ENCODE results near the gene TBC1D5. TPM values are rescaled to one million over a fixed set of nuclear protein-coding genes. Genes with fewer than 3 reads are reported as not detected.

TBC1D5 gene
- total and polyA plus RNA-seq, 4 donors: 34.6 to 135 (median 69.1) TPM

DNA sequence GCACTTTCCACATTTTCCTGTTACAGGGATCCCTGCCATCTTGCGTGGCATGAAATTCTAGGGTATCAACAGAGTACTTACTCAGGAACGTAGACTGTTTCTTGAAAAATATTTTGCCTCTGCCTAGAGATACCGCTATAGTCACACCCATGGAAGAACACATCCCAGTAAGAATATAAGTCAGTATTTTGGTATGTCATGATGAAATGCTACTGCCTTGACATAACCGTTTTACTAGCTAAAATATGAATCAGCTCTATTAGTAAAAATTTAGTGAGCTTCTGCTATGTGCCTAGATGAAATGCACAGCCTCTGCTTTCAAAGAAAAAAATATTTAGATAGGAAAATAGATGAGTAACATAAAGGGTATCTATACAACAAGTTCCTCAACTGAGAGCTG is 276.4 kb downstream of the TBC1D5 start:
- no peak overlapping the region for H3K4me3 ChIP-seq (ENCODE audit: low read depth, low read length)
- WGBS (ENCODE audit: insufficient coverage): 80% methylated on average over 1 of the region's 4 CpGs
- H3K9me3 ChIP-seq (ENCODE audit: control insufficient read depth, insufficient read depth, low read length): no peaks in the 10 kb centered on the region
- no peaks in the 10 kb centered on the region for H3K4me1 ChIP-seq (ENCODE audit: control insufficient read depth, insufficient read depth, low read length)
- no peak overlapping the region for H3K27ac ChIP-seq (ENCODE audit: low read depth, low read length)
- no peak for DNase-seq (ENCODE audit: low read depth in 4 of 6, low spot score in 6 of 6)
- H3K36me3 ChIP-seq (ENCODE audit: control insufficient read depth, insufficient read depth, low read length): no peaks in the 10 kb centered on the region
- H3K27me3 ChIP-seq (ENCODE audit: control insufficient read depth, insufficient read depth, low read length): no peaks in the 10 kb centered on the region

DNA sequence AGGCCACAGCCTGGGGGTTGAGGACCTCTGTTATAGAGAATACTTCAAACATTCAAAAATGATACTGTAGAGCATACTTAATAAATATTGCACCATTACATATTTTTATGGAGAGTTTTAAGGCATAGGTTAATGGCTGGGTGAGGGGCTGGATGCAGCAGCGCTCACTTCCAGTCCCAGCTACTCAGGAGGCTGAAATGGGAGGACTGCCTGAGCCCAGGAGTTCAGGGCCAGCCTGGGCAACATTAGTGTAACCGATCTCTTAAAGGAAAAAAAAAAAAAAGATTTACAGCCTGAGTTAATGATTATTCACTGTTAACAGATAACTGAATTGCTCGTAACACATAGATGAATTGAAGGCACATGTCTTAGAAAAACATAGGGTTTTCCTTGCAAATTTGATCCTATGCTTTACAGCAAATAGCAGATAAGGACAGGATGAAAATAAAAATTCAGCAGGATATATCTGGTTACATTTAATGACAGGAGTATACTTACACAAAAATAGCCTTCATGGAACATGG is 282.9 kb downstream of the TBC1D5 start:
- no peak overlapping the region for H3K27ac ChIP-seq (ENCODE audit: low read depth, low read length)
- DNase-seq (ENCODE audit: low read depth in 4 of 6, low spot score in 6 of 6): no peak
- peaks cover 2% of the 10 kb centered on the region for H3K9me3 ChIP-seq (ENCODE audit: control insufficient read depth, insufficient read depth, low read length)
- no peak overlapping the region for H3K4me3 ChIP-seq (ENCODE audit: low read depth, low read length)
- no peaks in the 10 kb centered on the region for H3K27me3 ChIP-seq (ENCODE audit: control insufficient read depth, insufficient read depth, low read length)
- WGBS (ENCODE audit: insufficient coverage): 100% methylated on average over 1 of the region's 3 CpGs
- H3K36me3 ChIP-seq (ENCODE audit: control insufficient read depth, insufficient read depth, low read length): no peaks in the 10 kb centered on the region
- H3K4me1 ChIP-seq (ENCODE audit: control insufficient read depth, insufficient read depth, low read length): no peaks in the 10 kb centered on the region

GRCh38 chr3:17456650-17457049 is 285.8 kb downstream of the TBC1D5 start:
- Histone ChIP-seq H3K4me3 (ENCODE audit: low read depth, low read length) (no peak overlapping the region), H3K9me3 (ENCODE audit: control insufficient read depth, insufficient read depth, low read length) (peaks cover 2% of the 10 kb centered on the region), H3K36me3 (ENCODE audit: control insufficient read depth, insufficient read depth, low read length) (no peaks in the 10 kb centered on the region), H3K27ac (ENCODE audit: low read depth, low read length) (no peak overlapping the region), H3K27me3 (ENCODE audit: control insufficient read depth, insufficient read depth, low read length) (no peaks in the 10 kb centered on the region), H3K4me1 (ENCODE audit: control insufficient read depth, insufficient read depth, low read length) (no peaks in the 10 kb centered on the region)
- WGBS (ENCODE audit: insufficient coverage): no CpG with 5 or more reads among the region's 1 CpG
- DNase-seq (ENCODE audit: low read depth in 4 of 6, low spot score in 6 of 6): no peak

DNA sequence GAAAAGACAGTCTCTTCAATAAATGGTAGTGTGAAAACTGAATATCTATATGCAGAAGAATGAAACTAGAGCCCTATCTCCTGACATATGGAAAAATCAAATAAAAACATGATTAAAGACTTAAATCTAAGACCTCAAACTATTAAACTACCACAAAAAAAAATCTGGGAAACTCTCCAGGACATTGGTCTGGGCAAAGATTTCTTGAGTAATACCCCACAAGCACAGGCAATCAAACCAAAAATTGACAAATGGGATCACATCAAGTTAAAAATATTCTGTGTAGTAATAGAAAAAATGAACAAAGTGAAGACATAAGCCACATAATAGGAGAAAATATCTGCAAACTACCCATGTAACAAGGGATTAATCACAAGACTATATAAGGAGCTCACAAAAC is 286.4 kb downstream of the TBC1D5 start:
- Histone ChIP-seq H3K9me3 (ENCODE audit: control insufficient read depth, insufficient read depth, low read length) (peaks cover 2% of the 10 kb centered on the region), H3K36me3 (ENCODE audit: control insufficient read depth, insufficient read depth, low read length) (no peaks in the 10 kb centered on the region), H3K4me3 (ENCODE audit: low read depth, low read length) (no peak overlapping the region), H3K27ac (ENCODE audit: low read depth, low read length) (no peak overlapping the region), H3K4me1 (ENCODE audit: control insufficient read depth, insufficient read depth, low read length) (no peaks in the 10 kb centered on the region), H3K27me3 (ENCODE audit: control insufficient read depth, insufficient read depth, low read length) (no peaks in the 10 kb centered on the region)
- no peak for DNase-seq (ENCODE audit: low read depth in 4 of 6, low spot score in 6 of 6)

DNA sequence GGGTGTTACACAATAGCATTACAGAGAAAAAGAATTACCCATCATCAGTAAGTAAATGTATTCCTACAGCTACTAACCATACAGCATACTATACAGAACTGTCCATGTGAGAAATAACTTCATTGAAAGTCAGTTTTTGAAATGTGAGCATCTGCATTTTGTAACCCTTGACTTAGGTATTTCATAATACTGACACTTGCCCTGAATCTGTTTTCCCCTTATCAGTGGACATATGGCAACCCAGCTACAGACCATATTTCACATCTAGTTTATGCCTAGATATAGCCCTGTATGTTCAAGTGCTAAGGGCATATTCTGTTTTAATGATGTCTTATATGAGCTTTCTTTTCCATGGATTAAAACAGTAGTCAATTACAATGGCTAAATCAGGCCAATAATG is 297.6 kb downstream of the TBC1D5 start:
- Histone ChIP-seq H3K4me3 (ENCODE audit: low read depth, low read length) (no peak overlapping the region), H3K27me3 (ENCODE audit: control insufficient read depth, insufficient read depth, low read length) (no peaks in the 10 kb centered on the region)
- DNase-seq (ENCODE audit: low read depth in 4 of 6, low spot score in 6 of 6): no peak

DNA sequence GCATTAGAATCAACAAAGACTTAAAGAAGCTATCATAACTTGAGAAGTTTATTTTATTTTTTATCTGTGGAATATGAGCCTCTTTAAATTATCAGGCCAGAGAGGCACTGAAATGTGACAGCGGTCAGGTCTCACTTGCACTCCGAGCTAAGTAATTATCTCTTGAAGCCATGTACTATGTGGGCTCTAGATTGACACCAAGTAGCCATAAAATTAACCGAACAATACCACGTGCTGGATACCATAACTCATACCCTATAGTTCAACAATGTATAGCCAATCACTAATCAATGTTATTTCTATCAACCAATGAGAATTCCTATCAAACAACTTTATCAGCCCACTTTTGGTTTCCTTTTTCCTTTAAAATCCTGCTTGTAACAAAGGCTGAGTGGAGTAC is 299.3 kb downstream of the TBC1D5 start:
- Histone ChIP-seq H3K9me3 (ENCODE audit: control insufficient read depth, insufficient read depth, low read length) (no peaks in the 10 kb centered on the region), H3K36me3 (ENCODE audit: control insufficient read depth, insufficient read depth, low read length) (no peaks in the 10 kb centered on the region), H3K4me1 (ENCODE audit: control insufficient read depth, insufficient read depth, low read length) (no peaks in the 10 kb centered on the region), H3K4me3 (ENCODE audit: low read depth, low read length) (no peak overlapping the region), H3K27ac (ENCODE audit: low read depth, low read length) (no peak overlapping the region), H3K27me3 (ENCODE audit: control insufficient read depth, insufficient read depth, low read length) (no peaks in the 10 kb centered on the region)
- no peak for DNase-seq (ENCODE audit: low read depth in 4 of 6, low spot score in 6 of 6)
- 94% methylated on average over 2 of the region's 4 CpGs for whole genome bisulfite sequencing (ENCODE audit: insufficient coverage)

More for the DNA sequence above, 297.6 kb downstream of the TBC1D5 start:
- no peak overlapping the region for H3K27ac ChIP-seq (ENCODE audit: low read depth, low read length)
- no peaks in the 10 kb centered on the region for H3K4me1 ChIP-seq (ENCODE audit: control insufficient read depth, insufficient read depth, low read length)
- no peaks in the 10 kb centered on the region for H3K9me3 ChIP-seq (ENCODE audit: control insufficient read depth, insufficient read depth, low read length)
- no peaks in the 10 kb centered on the region for H3K36me3 ChIP-seq (ENCODE audit: control insufficient read depth, insufficient read depth, low read length)

- DNase-seq (ENCODE audit: low read depth in 4 of 6, low spot score in 6 of 6): no peak
- 100% methylated on average over 3 of the region's 3 CpGs for WGBS (ENCODE audit: insufficient coverage)
- no peaks in the 10 kb centered on the region for H3K4me1 ChIP-seq (ENCODE audit: control insufficient read depth, insufficient read depth, low read length)
- H3K36me3 ChIP-seq (ENCODE audit: control insufficient read depth, insufficient read depth, low read length): no peaks in the 10 kb centered on the region
- no peaks in the 10 kb centered on the region for H3K27me3 ChIP-seq (ENCODE audit: control insufficient read depth, insufficient read depth, low read length)
- H3K4me3 ChIP-seq (ENCODE audit: low read depth, low read length): no peak overlapping the region
- H3K9me3 ChIP-seq (ENCODE audit: control insufficient read depth, insufficient read depth, low read length): no peaks in the 10 kb centered on the region
- H3K27ac ChIP-seq (ENCODE audit: low read depth, low read length): no peak overlapping the region
Measured at GRCh38 chr3:17442332-17443049, 299.9 kb downstream of the TBC1D5 start.

DNA sequence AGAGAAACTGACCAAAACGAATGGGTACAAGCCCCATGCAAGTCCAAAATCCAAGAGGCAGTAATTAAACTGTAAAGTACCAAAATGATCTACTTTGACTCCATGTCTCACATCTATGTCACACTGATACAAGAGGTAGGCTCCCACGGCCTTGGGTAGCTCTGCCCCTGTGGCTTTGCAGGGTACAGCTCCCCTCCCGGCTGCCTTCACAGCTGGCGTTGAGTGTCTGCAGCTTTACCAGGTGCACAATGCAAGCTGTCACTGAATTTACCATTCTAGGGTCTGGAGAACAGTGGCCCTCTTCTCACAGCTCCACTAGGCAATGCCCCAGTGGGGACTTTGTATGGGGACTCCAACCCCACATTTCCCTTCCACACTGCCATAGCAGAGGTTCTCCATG is 308.6 kb downstream of the TBC1D5 start:
- no peak overlapping the region for H3K27ac ChIP-seq (ENCODE audit: low read depth, low read length)
- H3K4me1 ChIP-seq (ENCODE audit: control insufficient read depth, insufficient read depth, low read length): no peaks in the 10 kb centered on the region
- WGBS (ENCODE audit: insufficient coverage): 95% methylated on average over 4 of the region's 4 CpGs

DNA sequence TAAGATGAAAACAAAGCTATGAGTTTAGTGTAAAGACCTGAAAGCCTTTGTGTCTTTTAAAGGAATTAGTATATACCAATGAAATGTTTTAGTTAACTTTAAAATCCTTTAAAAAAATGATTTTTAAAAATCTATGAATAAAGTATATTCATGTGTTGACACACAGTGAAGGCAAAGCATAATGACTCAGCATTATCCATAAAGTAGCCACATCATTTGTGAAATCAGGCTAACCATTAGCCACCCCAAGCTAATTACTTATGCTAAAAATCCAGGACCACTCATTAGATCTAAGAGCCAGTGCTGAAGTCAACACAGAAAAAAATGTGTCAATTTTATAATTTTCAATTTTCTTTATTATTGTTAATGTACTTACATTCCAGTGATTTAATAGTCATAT is 310.2 kb downstream of the TBC1D5 start:
- H3K27me3 ChIP-seq (ENCODE audit: control insufficient read depth, insufficient read depth, low read length): no peaks in the 10 kb centered on the region
- no peak overlapping the region for H3K27ac ChIP-seq (ENCODE audit: low read depth, low read length)
- no peak overlapping the region for H3K4me3 ChIP-seq (ENCODE audit: low read depth, low read length)
- no peak for DNase-seq (ENCODE audit: low read depth in 4 of 6, low spot score in 6 of 6)
- no peaks in the 10 kb centered on the region for H3K4me1 ChIP-seq (ENCODE audit: control insufficient read depth, insufficient read depth, low read length)
- no peaks in the 10 kb centered on the region for H3K9me3 ChIP-seq (ENCODE audit: control insufficient read depth, insufficient read depth, low read length)
- H3K36me3 ChIP-seq (ENCODE audit: control insufficient read depth, insufficient read depth, low read length): no peaks in the 10 kb centered on the region

More for the DNA sequence above, 308.6 kb downstream of the TBC1D5 start:
- no peaks in the 10 kb centered on the region for H3K9me3 ChIP-seq (ENCODE audit: control insufficient read depth, insufficient read depth, low read length)
- no peaks in the 10 kb centered on the region for H3K36me3 ChIP-seq (ENCODE audit: control insufficient read depth, insufficient read depth, low read length)
- no peaks in the 10 kb centered on the region for H3K27me3 ChIP-seq (ENCODE audit: control insufficient read depth, insufficient read depth, low read length)
- DNase-seq (ENCODE audit: low read depth in 4 of 6, low spot score in 6 of 6): no peak
- no peak overlapping the region for H3K4me3 ChIP-seq (ENCODE audit: low read depth, low read length)

GRCh38 chr3:17431484-17432045 is 310.9 kb downstream of the TBC1D5 start:
- no peak for DNase-seq (ENCODE audit: low read depth in 4 of 6, low spot score in 6 of 6)
- Histone ChIP-seq H3K4me3 (ENCODE audit: low read depth, low read length) (no peak overlapping the region), H3K4me1 (ENCODE audit: control insufficient read depth, insufficient read depth, low read length) (no peaks in the 10 kb centered on the region), H3K27me3 (ENCODE audit: control insufficient read depth, insufficient read depth, low read length) (no peaks in the 10 kb centered on the region), H3K27ac (ENCODE audit: low read depth, low read length) (no peak overlapping the region), H3K9me3 (ENCODE audit: control insufficient read depth, insufficient read depth, low read length) (no peaks in the 10 kb centered on the region), H3K36me3 (ENCODE audit: control insufficient read depth, insufficient read depth, low read length) (no peaks in the 10 kb centered on the region)
- WGBS (ENCODE audit: insufficient coverage): no CpG with 5 or more reads among the region's 2 CpGs

All from spinal cord (tissue), 10 donors.